Parathyroid adenoma (tissue), 2 donors: Measurements from ENCODE around the gene ATRAID.

ENCODE experiments used
- H2AFZ ChIP-seq: fragments of 300-600 bp; sonication (generic); one replicate; pipeline ENCODE4 v1.7.0; 2017; ENCODE audit warnings: antibody characterized with exemption, mild to moderate bottlenecking
- H3K27ac ChIP-seq: fragments of 300-600 bp; sonication (generic); one replicate; pipeline ENCODE4 v1.7.0; 2017
- H3K27me3 ChIP-seq: fragments of 300-600 bp; sonication (generic); one replicate; pipeline ENCODE4 v1.7.0; 2017; ENCODE audit warnings: low read length; ENCODE audit not compliant: control insufficient read depth, insufficient read depth
- H3K36me3 ChIP-seq: fragments of 300-600 bp; sonication (generic); one replicate; pipeline ENCODE4 v1.7.0; 2017; ENCODE audit warnings: low read length; ENCODE audit not compliant: control insufficient read depth, insufficient read depth
- H3K4me1 ChIP-seq: fragments of 300-600 bp; sonication (generic); one replicate; pipeline ENCODE4 v1.7.0; 2017; ENCODE audit warnings: control low read depth
- H3K4me2 ChIP-seq: fragments of 300-600 bp; sonication (generic); one replicate; pipeline ENCODE4 v1.7.0; 2017; ENCODE audit warnings: low read length
- H3K4me3 ChIP-seq: fragments of 300-600 bp; sonication (generic); one replicate; pipeline ENCODE4 v1.7.0; 2017; ENCODE audit warnings: low read depth, low read length
- H3K79me2 ChIP-seq: fragments of 300-600 bp; sonication (generic); one replicate; pipeline ENCODE4 v1.7.0; 2017; ENCODE audit warnings: control low read depth
- H3K9ac ChIP-seq: fragments of 300-600 bp; sonication (generic); one replicate; pipeline ENCODE4 v1.7.0; 2017; ENCODE audit warnings: mild to moderate bottlenecking
- H3K9me3 ChIP-seq: fragments of 300-600 bp; sonication (generic); one replicate; pipeline ENCODE4 v1.7.0; 2017; ENCODE audit warnings: low read length; ENCODE audit not compliant: control insufficient read depth
- CTCF ChIP-seq: fragments of 300-600 bp; sonication (generic); IDR thresholded peaks from one replicate; pipeline ENCODE4 v1.7.0; 2017; ENCODE audit warnings: antibody characterized with exemption, mild to moderate bottlenecking
- donor health status: primary hyperparathyroidism.

Gene ATRAID

GRCh38 chr2:27214941-27215340, 3.1 kb downstream of the ATRAID start:
- no peak for TF ChIP-seq CTCF
- no peak overlapping the region for H2AFZ ChIP-seq
- no peaks in the 10 kb centered on the region for H3K36me3 ChIP-seq
- no peaks in the 10 kb centered on the region for H3K9me3 ChIP-seq
- no peak overlapping the region for H3K4me2 ChIP-seq
- no peak overlapping the region for H3K4me3 ChIP-seq
- H3K9ac ChIP-seq, result no peak overlapping the region
- H3K79me2 ChIP-seq, result peaks cover 2% of the 10 kb centered on the region
- H3K27me3 ChIP-seq, result no peaks in the 10 kb centered on the region
- no peak overlapping the region for H3K27ac ChIP-seq
- peaks cover 9% of the 10 kb centered on the region for H3K4me1 ChIP-seq

- no peak for TF ChIP-seq CTCF
- Histone ChIP-seq H2AFZ (peak overlapping the region; percentile 65), H3K9me3 (no peaks in the 10 kb centered on the region), H3K4me1 (peaks cover 5% of the 10 kb centered on the region), H3K27ac (no peak overlapping the region), H3K79me2 (peaks cover 2% of the 10 kb centered on the region), H3K4me3 (no peak overlapping the region), H3K27me3 (no peaks in the 10 kb centered on the region), H3K36me3 (no peaks in the 10 kb centered on the region), H3K4me2 (no peak overlapping the region), H3K9ac (no peak overlapping the region)
Measured at GRCh38 chr2:27216416-27217137, 4.7 kb downstream of the ATRAID start.

GRCh38 chr2:27217173-27218121, 5.6 kb downstream of the ATRAID start, which contains the start of gene CAD:
CAD (plus strand) TSS chr2:27217369; CDS start chr2:27217552, 183 bp downstream.
- peak within 1 kb of the TSS; percentile 14 for H3K4me2 ChIP-seq

GRCh38 chr2:27218614-27219013, 6.8 kb downstream of the ATRAID start:
- no peaks in the 10 kb centered on the region for H3K4me1 ChIP-seq
- no peak overlapping the region for H3K27ac ChIP-seq
- no peaks in the 10 kb centered on the region for H3K27me3 ChIP-seq
- no peak overlapping the region for H3K9ac ChIP-seq
- no peaks in the 10 kb centered on the region for H3K9me3 ChIP-seq
- H3K4me3 ChIP-seq, result no peak overlapping the region
- H3K79me2 ChIP-seq, result peaks cover 2% of the 10 kb centered on the region
- TF ChIP-seq CTCF, result no peak
- H3K36me3 ChIP-seq, result no peaks in the 10 kb centered on the region
- H2AFZ ChIP-seq, result no peak overlapping the region
- H3K4me2 ChIP-seq, result no peak overlapping the region

More at GRCh38 chr2:27217173-27218121, 5.6 kb downstream of the ATRAID start, which contains the start of gene CAD:
- Histone ChIP-seq H3K9me3 (no peaks in the 10 kb centered on the region), H3K27ac (no peak within 1 kb of the TSS), H3K9ac (no peak within 1 kb of the TSS), H3K4me3 (no peak within 1 kb of the TSS), H3K79me2 (peaks cover 2% of the 10 kb centered on the region), H3K27me3 (no peaks in the 10 kb centered on the region), H2AFZ (peak within 1 kb of the TSS; percentile 65), H3K36me3 (no peaks in the 10 kb centered on the region), H3K4me1 (peaks cover 5% of the 10 kb centered on the region)
- no peak for TF ChIP-seq CTCF
